NCI-H2227 treated with DMSO at 0.1 percent for 48 hours (cell line): ENCODE data around the gene IPO4.

ENCODE experiments used
- DNase-seq: peaks from one replicate; lab custom pipeline; 2025; lab: John Stamatoyannopoulos, UW

IPO4 gene

GRCh38 chr14:24176599-24176998 is 12.0 kb downstream of the IPO4 start:
- no peak for DNase-seq

- no peak for DNase-seq
Measured at GRCh38 chr14:24172871-24173281, 15.7 kb downstream of the IPO4 start.

DNA sequence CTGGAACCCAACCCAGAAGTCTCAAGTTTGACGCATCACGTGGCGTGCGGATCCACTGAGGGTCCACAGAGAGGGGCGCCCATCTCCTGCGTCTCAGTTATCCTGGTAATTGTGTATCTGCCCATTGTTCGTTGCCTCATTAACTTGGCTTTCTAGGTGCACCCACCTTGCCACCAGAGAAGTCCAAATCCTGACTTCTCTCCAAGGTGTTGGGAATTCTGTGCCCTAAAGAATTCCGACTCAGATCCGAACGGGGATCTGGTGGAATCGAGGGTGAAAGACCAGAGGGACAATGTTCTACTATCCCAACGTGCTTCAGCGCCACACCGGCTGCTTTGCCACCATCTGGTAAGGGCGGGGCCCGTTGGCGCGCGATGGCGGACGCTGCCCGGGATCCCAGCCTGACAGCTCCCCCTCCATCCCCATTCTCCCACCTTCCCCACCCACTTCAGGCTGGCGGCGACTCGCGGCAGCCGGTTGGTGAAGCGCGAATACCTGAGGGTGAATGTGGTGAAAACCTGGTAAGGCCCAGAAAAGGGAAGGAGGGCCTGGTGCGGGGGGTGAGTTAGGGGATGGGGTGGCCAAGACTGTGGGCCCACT is 16.3 kb downstream of the IPO4 start:
- no peak for DNase-seq

- DNase-seq: peak; percentile 98
Measured at GRCh38 chr14:24171422-24172260, 17.0 kb downstream of the IPO4 start, which contains the start of gene REC8. TSS of gene REC8 (plus strand) at chr14:24172080. CDS start at chr14:24172553, 473 bp downstream.

- no peak for DNase-seq
Measured at GRCh38 chr14:24167469-24168114, 21.0 kb downstream of the IPO4 start.

GRCh38 chr14:24165785-24166184 is 22.8 kb downstream of the IPO4 start:
- no peak for DNase-seq

GRCh38 chr14:24164518-24164991 is 24.1 kb downstream of the IPO4 start:
- DNase-seq: no peak

DNA sequence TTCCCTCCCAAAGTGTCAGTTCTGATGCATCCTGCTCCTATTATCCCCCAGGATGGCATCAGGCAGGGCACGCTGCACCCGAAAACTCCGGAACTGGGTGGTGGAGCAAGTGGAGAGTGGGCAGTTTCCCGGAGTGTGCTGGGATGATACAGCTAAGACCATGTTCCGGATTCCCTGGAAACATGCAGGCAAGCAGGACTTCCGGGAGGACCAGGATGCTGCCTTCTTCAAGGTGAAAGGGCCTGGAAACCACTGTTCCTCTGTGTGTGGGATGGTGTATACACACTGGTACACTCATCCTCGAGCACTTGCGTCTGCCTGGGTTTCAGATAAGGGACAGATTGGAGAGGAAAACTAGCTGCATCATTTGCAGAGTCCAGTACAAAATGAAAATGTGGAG is 26.5 kb downstream of the IPO4 start:
- no peak for DNase-seq

DNA sequence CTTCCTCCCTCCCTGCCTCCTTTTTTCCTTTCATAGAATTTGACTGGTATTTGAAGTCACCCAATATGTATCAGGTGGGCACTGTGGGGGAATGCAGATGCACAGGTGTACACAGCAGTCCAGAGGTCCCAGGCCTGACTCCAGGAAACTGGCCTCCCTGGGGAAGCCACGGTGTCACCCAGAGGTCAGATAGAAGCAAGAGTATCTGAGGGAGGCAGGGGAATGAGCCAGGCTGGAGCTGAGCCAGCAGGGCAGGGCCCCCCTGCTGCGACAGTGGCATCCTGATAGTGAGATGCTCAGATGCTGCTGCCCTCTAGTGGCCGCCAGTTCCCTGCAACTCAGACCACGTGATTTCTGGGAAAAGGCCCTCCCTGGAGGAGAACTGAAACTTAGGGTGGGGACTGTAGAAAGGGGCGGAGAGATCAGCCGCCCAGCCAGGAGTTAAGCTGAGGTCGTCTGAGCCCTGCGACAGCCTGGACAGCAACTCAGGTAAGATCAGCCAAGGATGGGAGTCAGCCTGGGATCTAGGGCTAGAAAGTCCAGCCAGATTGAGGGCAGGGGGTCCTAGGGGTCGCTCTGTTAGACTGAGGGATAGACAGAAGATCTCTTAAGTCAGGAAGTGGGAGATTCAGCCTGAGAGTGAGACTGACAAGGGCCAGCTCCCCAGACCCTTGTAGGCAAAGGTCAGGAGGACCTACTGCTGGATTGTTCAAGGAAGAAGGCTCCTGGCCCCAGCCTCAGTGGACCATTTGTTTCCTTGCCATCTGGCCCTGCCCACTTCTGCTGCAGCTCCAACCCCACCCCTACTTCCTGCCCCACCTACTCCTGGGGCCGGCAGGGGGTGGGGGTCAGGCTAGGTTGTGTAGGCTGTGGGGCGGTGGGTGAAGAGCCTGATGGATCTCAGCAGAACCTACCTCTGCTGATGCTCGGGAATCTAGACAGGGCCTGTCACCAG is 27.5 kb downstream of the IPO4 start, which contains the start of gene IRF9:
IRF9 (plus strand) TSS at position 416 of the 955 bp plus-strand sequence. CDS start 880 bp downstream, outside the sequence.
- DNase-seq: peak; percentile 93

DNA sequence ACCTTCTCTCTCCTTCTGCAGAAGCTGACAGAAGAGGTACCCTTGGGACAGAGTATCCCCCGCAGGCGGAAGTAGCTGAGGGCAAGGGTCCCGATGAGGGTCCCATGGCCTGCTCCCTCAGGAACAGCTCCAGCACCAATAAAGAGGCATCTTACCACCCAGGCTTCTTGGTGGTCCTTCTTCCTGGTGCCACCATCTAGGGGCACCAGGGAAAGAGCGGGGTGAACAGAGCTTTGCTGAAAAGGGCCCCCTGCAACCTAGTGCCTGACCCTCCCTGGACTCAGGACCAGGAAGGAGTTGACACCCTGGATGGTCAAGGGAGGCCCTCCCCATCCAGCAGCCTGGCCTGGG is 28.1 kb downstream of the IPO4 start:
- DNase-seq: no peak

DNA sequence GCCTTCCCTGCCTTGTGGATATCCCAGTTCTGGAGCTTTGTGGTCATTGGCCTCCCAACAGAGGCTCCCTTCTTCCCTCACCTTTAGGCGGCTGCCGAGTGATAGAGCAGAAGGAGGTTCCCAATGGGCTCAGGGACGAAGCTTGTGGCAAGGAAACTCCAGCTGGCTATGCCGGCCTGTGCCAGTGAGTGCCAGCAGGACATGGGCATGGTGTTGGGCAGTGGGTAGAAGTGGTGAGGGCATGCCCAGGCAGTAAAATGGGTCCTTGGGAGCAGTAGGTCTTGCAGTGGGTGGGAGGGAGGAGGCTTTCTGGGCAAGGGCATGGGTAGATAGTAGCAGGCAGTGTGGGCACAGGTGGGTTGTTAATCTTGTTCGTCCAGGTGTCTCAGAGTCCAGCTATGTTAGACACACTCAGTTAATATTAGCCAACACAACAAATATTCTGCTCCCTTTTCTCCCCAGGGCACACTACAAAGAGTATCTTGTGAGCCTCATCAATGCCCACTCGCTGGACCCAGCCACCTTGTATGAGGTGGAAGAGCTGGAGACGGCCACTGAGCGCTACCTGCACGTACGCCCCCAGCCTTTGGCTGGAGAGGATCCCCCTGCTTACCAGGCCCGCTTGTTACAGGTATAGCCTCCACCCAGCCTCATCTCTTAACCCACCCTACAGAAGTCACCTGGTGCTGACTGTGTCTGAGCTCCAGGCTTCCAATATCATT is 28.7 kb downstream of the IPO4 start:
- no peak for DNase-seq

- DNase-seq: no peak
Measured at GRCh38 chr14:24157331-24157730, 31.3 kb downstream of the IPO4 start.

DNA sequence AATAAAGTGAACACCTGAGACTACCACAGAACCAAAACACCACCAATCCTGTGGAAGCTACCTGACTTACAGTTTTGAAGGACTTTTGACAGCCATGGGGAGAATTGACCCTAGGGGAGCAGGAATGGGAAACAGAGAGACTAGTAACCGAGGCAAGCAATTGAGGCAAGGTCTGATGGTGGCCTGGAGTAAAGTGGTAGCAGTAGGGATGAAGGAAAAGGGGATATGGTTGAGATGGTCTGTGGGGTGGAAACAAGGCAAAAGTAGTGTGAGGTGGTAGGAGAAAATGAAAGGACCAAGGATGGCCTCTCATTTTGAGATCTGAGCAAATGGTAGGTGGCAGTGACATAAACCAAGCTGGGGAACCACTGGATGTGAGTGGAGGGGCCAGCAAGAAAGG is 31.8 kb downstream of the IPO4 start:
- DNase-seq: no peak

DNA sequence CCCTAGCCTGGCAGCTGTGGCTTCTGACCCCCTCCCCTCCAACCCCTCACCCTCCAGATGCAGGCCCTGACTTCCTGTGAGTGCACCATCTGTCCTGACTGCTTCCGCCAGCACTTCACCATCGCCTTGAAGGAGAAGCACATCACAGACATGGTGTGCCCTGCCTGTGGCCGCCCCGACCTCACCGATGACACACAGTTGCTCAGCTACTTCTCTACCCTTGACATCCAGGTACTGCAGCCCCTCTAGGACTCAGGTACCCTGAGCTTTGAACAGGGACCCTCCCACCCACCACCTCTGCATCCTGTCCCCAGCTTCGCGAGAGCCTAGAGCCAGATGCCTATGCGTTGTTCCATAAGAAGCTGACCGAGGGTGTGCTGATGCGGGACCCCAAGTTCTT is 33.5 kb downstream of the IPO4 start:
- DNase-seq: no peak

DNA sequence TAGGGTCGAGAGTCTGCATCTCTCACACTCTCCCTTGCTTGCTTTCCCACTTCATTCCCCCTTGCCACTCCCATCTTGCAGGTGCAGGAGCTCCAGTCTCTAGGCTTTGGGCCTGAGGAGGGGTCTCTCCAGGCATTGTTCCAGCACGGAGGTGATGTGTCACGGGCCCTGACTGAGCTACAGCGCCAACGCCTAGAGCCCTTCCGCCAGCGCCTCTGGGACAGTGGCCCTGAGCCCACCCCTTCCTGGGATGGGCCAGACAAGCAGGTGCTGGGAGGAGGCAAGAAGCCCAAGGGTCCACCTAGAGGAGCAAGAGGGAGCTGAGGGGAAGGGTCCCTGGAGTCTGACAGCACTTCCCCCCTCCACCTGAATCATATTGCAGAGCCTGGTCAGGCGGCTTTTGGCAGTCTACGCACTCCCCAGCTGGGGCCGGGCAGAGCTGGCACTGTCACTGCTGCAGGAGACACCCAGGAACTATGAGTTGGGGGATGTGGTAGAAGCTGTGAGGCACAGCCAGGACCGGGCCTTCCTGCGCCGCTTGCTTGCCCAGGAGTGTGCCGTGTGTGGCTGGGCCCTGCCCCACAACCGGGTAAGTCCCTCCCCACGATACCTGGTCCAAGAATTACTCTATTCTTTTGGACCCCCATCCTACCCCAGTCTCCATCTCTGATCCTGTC is 37.1 kb downstream of the IPO4 start:
- DNase-seq: no peak

DNA sequence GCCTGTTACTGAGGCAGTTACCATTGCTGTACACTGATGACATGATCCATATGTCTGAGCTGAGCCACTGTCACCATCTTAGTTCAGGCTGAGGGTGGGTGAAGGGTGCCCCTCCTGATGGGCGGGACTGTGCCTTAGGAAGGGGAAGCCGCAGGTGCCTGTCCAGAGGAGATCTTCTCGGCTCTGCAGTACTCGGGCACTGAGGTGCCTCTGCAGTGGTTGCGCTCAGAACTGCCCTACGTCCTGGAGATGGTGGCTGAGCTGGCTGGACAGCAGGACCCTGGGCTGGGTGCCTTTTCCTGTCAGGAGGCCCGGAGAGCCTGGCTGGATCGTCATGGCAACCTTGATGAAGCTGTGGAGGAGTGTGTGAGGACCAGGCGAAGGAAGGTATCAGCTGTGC is 37.6 kb downstream of the IPO4 start:
- DNase-seq: no peak

DNA sequence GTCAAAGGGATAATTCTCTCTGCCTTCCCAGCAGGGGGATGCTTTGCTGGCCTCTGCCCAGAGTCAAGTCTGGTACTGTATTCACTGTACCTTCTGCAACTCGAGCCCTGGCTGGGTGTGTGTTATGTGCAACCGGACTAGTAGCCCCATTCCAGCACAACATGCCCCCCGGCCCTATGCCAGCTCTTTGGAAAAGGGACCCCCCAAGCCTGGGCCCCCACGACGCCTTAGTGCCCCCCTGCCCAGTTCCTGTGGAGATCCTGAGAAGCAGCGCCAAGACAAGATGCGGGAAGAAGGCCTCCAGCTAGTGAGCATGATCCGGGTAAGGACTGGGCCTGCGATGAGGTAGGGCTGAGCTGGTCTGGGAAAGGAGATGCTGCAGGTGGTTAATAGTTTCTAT is 38.0 kb downstream of the IPO4 start:
- no peak for DNase-seq

DNA sequence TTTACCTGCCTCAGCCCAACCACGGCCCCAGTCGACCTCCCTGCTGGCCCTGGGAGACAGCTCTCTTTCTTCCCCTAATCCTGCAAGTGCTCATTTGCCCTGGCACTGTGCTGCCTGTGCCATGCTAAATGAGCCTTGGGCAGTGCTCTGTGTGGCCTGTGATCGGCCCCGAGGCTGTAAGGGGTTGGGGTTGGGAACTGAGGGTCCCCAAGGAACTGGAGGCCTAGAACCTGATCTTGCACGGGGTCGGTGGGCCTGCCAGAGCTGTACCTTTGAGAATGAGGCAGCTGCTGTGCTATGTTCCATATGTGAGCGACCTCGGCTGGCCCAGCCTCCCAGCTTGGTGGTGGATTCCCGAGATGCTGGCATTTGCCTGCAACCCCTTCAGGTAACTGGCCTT is 38.6 kb downstream of the IPO4 start:
- no peak for DNase-seq

DNA sequence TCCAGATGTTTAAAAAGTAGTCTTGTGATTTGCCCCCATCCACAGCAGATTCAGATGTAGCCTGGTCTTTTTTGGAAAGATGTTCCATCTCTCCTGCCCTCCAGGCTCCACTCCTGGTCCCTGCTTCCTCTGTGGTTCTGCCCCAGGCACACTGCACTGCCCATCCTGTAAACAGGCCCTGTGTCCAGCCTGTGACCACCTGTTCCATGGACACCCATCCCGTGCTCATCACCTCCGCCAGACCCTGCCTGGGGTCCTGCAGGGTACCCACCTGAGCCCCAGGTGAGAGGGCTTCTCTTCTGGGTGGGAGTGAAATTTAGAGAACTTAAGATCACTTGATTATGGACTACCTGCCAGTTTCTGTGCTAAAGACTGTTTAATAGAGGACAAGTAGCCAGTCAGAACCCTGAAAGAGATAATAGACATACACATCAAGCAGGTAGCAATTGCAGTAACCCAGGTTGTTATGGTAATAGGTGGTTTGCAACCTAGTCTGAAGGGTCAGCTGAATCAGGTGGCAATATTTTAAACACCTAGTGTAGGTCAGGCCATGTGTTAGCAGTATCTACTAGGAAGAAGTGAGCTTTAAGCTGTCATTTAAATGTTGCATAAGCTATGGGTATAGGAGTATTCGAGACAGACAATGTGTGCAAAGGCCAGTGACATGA is 39.2 kb downstream of the IPO4 start:
- DNase-seq: no peak
